Kidney (tissue), 14 donors: Measurements from ENCODE around the gene C8G. TPM values are rescaled to one million over a fixed set of nuclear protein-coding genes. Genes with fewer than 3 reads are reported as not detected.

Experiments used
- DNase-seq, 5 donors: peaks; one replicate each; pipeline ENCODE4 v3.0.0-alpha.2; 2013 to 2020
- FAIRE-seq: peaks from 2 replicates; lab custom pipeline; 2012; peaks lifted over from hg19 to GRCh38; lab: Jason Lieb, UNC
- H3K27ac ChIP-seq, 2 donors: one replicate each; pipeline ENCODE4 v1.7.0; 2013; ENCODE audit warnings: low read depth in 2 of 2, low read length in 2 of 2, inconsistent platforms in 1 of 2
- H3K27me3 ChIP-seq: one replicate; pipeline ENCODE4 v1.7.1; 2013; ENCODE audit warnings: low read length, inconsistent platforms; ENCODE audit not compliant: control insufficient read depth, insufficient read depth
- H3K36me3 ChIP-seq, 3 donors: one replicate each; pipeline versions ENCODE4 v1.7.0 to v1.7.1; 2013; ENCODE audit warnings: low read length in 3 of 3, control low read depth in 1 of 3, inconsistent platforms in 1 of 3; ENCODE audit not compliant: insufficient read depth in 3 of 3, control insufficient read depth in 2 of 3
- H3K4me1 ChIP-seq, 3 donors: one replicate each; pipeline versions ENCODE4 v1.7.0 to v1.7.1; 2013; ENCODE audit warnings: low read length in 3 of 3, inconsistent platforms in 1 of 3, low read depth in 1 of 3; ENCODE audit not compliant: control insufficient read depth in 2 of 3, insufficient read depth in 2 of 3
- H3K4me3 ChIP-seq, 3 donors: one replicate each; pipeline versions ENCODE4 v1.7.0 to v1.8.1; 2013; ENCODE audit warnings: low read length in 3 of 3, control low read depth in 1 of 3, inconsistent platforms in 1 of 3
- H3K9ac ChIP-seq, 3 donors: one replicate each; pipeline versions ENCODE4 v1.7.0 to v1.7.1; 2013; ENCODE audit warnings: low read length in 3 of 3, control low read depth in 1 of 3, inconsistent platforms in 1 of 3
- H3K9me3 ChIP-seq, 3 donors: one replicate each; pipeline versions ENCODE4 v1.7.0 to v1.7.1; 2013; ENCODE audit warnings: low read length in 3 of 3, control low read depth in 1 of 3, inconsistent platforms in 1 of 3; ENCODE audit not compliant: control insufficient read depth in 2 of 3, insufficient read depth in 1 of 3
- intact Hi-C: fragments of 100-400 bp; cut with DNase I; formaldehyde crosslinking; loops from one replicate; pipeline ENCODE4 v1.11.1; 2022
- polyA plus RNA-seq: library from polyadenylated mRNA; stranded (reverse); fragments of 350-450 nt; fragmentation: Illumina TruSeq; extraction: RNeasy Lipid Tissue Mini Kit (QIAGEN cat#74804); gene quantifications from one replicate; pipeline ENCODE4 v1.2.3, GENCODE V29; 2014; ENCODE audit warnings: low read depth, low replicate concordance; ENCODE audit not compliant: insufficient read depth
- total RNA-seq: library from RNA; stranded (reverse); fragmentation: NEBNext Ultra II Directional; extraction: Animal tissue kit (Norgen Biotek cat#: 25700); gene quantifications from one replicate; pipeline ENCODE4 v1.2.1, GENCODE V29; 2021
- TF ChIP-seq, protein P1 (sequence below): IDR thresholded peaks from 3 replicates; pipeline ENCODE4 v1.5.1; 2012; ENCODE audit warnings: mild to moderate bottlenecking, moderate library complexity, borderline replicate concordance; ENCODE audit not compliant: insufficient read depth; ENCODE audit errors: extremely low read depth
- donor health status: control.
- donor health status: control.
- donor health status: control.
- donor health status: control.
- donor health status: control.
- donor health status: DM: yes; HTN: yes; CAD: no.
- donor health status: Normal renal cell carcinoma (clear cell type).

Gene C8G
- total and polyA plus RNA-seq, 2 donors from 2014 or later = 1.9 to 2.1 TPM

DNA sequence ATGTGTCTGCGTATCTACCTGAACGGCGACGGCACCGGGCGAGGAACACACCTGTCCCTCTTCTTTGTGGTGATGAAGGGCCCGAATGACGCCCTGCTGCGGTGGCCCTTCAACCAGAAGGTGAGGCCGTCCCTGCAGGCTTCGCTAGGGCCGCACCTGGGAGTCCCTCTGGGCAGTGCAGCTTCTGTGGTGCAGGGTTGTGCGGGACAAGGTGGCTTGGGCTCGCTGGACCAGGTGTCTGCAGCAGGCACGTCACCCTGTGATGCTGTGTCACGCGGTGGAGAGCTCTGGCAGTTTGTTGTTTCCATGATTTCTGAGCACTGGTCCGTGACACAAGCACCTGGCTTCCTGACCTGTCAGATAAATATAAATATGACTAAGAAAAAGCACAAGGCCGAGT, 21.2 kb upstream of the C8G start:
- no peak for FAIRE-seq
- Histone ChIP-seq H3K4me1 (no peaks in the 10 kb centered on the region), H3K27me3 (no peaks in the 10 kb centered on the region), H3K9ac (no peak overlapping the region), H3K4me3 (no peak overlapping the region), H3K36me3 (peaks cover 0 to 7% (median 0%) of the 10 kb centered on the region in 3 donors), H3K9me3 (no peaks in the 10 kb centered on the region), H3K27ac (no peak overlapping the region)
- intact Hi-C loops = no loop called here
- TF ChIP-seq, protein P1, sequence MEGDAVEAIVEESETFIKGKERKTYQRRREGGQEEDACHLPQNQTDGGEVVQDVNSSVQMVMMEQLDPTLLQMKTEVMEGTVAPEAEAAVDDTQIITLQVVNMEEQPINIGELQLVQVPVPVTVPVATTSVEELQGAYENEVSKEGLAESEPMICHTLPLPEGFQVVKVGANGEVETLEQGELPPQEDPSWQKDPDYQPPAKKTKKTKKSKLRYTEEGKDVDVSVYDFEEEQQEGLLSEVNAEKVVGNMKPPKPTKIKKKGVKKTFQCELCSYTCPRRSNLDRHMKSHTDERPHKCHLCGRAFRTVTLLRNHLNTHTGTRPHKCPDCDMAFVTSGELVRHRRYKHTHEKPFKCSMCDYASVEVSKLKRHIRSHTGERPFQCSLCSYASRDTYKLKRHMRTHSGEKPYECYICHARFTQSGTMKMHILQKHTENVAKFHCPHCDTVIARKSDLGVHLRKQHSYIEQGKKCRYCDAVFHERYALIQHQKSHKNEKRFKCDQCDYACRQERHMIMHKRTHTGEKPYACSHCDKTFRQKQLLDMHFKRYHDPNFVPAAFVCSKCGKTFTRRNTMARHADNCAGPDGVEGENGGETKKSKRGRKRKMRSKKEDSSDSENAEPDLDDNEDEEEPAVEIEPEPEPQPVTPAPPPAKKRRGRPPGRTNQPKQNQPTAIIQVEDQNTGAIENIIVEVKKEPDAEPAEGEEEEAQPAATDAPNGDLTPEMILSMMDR = no peak
- peak in 1 of 5 donors; percentile 58 for DNase-seq

DNA sequence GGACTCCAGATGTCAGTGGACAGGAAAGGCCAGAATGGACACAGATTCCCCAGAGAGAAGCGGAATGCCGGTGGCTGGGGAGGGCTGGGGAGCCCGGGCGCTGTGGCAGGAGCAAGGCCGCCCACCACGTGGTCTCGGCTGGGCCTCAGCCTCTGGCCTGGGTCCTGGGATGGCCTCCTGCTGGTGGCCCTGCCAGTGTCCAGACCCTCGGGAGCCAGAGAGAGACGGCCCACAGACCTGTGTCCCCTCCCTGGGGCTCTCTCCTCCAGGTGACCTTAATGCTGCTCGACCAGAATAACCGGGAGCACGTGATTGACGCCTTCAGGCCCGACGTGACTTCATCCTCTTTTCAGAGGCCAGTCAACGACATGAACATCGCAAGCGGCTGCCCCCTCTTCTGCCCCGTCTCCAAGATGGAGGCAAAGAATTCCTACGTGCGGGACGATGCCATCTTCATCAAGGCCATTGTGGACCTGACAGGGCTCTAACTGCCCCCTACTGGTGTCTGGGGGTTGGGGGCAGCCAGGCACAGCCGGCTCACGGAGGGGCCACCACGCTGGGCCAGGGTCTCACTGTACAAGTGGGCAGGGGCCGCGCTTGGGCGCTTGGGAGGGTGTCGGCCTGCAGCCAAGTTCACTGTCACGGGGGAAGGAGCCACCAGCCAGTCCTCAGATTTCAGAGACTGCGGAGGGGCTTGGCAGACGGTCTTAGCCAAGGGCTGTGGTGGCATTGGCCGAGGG, 19.5 kb upstream of the C8G start:
- H3K36me3 ChIP-seq = peaks cover 0 to 2% (median 0%) of the 10 kb centered on the region in 3 donors
- intact Hi-C loops = no loop called here
- FAIRE-seq = no peak
- peak in 1 of 5 donors; percentile 78 for DNase-seq
- TF ChIP-seq, protein P1 = no peak
- H3K4me3 ChIP-seq = no peak overlapping the region
- no peaks in the 10 kb centered on the region for H3K4me1 ChIP-seq
- H3K9me3 ChIP-seq = no peaks in the 10 kb centered on the region
- no peaks in the 10 kb centered on the region for H3K27me3 ChIP-seq
- H3K9ac ChIP-seq = no peak overlapping the region
- H3K27ac ChIP-seq = peak overlapping the region; percentile 32 to 48

DNA sequence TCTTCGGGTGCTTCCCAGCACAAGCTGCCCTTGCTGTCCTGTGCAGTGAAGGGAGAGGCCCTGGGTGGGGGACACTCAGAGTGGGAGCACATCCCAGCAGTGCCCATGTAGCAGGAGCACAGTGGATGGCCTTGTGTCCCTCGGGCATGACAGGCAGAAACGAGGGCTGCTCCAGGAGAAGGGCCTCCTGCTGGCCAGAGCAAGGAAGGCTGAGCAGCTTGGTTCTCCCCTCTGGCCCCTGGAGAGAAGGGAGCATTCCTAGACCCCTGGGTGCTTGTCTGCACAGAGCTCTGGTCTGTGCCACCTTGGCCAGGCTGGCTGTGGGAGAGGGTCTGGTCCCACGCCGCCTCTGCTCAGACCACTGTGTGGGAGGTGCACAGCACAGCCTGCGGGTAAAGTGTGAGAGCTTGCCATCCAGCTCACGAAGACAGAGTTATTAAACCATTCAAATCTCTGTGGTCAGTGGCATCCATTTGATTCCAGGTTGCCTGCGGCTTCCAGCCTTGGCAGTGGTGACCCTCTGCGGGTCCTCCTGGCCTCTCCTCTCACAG, 18.8 kb upstream of the C8G start:
- intact Hi-C loops = no loop called here
- Histone ChIP-seq H3K27ac (no peak overlapping the region), H3K4me3 (no peak overlapping the region), H3K9me3 (no peaks in the 10 kb centered on the region), H3K9ac (no peak overlapping the region), H3K27me3 (no peaks in the 10 kb centered on the region), H3K4me1 (no peaks in the 10 kb centered on the region), H3K36me3 (peaks cover 0 to 2% (median 0%) of the 10 kb centered on the region in 3 donors)
- TF ChIP-seq, protein P1 = no peak
- DNase-seq (no peak), FAIRE-seq (no peak)
